ENCODE results near the gene VSX2. TPM values are rescaled to one million over a fixed set of nuclear protein-coding genes. Genes with fewer than 3 reads are reported as not detected.

The VSX2 gene
- not detected in 2 replicates for total RNA-seq (2014; rRNA removed; shearing (Covaris generic))

DNA sequence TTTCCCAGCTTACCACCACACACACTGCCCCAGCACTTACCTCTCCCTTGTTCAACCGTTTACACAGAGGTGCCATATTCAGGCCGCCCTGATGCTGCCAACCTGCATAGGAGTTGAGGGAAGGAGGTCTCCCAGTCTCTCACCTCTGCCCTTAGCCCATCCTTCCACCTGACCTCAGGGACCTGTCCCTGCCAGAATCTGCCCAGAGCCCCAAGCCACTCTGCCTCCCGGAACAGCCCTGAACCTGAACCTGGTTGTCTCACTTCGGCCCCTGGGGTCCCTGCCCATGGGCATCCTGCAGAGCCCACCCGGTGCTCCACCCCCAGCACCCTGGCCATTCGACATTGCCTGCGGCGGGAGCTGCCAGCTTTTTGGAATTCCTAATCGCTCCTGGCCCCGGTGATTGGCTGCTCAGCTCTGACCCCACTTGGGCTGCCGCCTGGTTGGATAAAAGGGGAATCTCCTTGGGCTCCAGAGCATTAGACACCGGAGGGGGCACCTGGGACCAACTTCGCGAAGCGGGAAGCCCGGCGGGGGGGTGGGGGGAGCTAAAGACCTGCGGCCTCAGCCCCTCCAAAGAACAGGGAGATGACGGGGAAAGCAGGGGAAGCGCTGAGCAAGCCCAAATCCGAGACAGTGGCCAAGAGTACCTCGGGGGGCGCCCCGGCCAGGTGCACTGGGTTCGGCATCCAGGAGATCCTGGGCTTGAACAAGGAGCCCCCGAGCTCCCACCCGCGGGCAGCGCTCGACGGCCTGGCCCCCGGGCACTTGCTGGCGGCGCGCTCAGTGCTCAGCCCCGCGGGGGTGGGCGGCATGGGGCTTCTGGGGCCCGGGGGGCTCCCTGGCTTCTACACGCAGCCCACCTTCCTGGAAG, at the start of gene VSX2:
VSX2 (plus strand) TSS at position 476 of the 874 bp plus-strand sequence; CDS start at position 589, 113 bp downstream.
- DNase-seq (ENCODE audit: low read depth): no peak

DNA sequence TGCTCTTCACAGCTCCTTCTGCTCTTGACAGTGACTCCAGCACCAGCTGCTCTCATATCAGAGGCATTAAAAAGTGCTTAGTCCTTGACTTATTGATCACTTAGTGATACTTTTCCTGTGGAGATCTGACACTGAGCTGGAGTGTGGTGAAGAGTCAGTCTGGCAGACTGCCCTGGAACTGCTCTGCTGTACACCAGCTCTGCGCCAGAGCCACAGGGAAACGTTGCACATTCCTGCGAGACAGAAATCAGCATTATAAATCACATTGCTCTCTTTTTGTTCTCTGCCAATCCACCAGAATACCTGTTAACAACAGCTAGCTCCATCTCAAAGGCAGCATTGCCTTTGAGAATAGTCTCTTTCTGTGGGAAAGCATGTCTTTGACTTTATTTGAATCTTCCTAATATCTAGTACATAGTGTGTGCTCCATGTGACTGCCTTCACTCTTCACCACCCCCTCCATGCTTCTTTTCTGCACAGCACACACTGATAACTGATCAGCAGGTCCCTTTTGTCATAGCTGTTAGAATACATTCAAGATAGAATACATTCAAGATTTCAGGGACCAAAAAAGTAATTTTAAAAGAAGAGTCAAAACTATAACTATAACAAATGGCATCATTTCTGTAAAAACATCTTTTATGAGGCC, 48.2 kb upstream of the VSX2 start:
- no peak for DNase-seq (ENCODE audit: low read depth)

DNA sequence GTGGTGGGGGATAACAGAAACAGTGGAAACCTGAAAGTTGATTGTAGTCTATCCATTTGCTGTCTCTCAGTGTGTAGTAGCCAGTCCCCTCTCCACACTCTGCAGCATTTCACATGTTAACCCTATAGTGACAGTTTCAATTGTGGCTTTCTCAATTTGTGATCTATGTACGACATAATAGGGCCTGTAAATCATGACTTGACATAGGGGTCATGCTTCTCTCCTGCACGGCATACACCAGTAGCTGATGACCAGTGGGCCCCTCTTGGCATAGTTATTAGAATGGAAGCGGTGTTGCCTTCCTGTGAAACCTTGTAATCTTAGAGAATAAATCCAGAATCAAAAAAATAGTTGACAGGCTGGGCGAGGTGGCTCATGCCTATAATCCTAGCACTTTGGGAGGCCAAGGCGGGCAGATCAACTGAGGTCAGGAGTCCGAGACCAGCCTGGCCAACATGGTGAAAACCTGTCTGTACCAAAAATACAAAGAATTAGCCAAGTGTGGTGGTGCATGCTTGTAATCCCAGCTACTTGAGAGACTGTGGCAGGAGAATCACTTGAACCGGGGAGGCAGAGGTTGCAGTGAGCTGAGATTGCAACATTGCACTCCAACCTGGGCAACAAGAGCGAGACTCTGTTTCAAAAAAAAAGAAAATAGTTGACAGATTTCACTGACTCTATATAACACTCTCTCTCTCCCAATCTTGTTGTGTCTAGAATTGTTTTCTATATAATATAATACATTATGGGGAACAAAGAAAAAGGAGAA, 44.6 kb upstream of the VSX2 start:
- DNase-seq (ENCODE audit: low read depth): no peak

DNA sequence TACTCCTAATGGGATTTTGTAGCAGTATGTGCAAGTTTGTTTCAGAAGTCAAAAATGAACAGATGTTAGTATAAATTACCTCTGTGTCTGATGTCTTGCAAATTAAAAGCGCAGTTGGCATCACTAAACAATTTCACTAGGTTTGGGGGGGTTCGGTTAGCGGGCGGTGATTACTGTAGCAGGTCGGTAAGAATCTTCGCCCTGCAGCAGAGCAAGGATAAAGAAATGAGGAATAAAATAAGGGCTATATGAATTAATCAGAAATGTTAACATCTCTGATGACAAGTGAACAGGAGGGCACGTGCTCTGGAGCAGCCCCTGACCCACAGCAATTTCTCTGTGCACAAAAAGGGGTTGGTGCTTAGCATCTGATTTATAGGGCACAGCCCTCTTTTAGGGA, 43.6 kb upstream of the VSX2 start:
- DNase-seq (ENCODE audit: low read depth): no peak

DNA sequence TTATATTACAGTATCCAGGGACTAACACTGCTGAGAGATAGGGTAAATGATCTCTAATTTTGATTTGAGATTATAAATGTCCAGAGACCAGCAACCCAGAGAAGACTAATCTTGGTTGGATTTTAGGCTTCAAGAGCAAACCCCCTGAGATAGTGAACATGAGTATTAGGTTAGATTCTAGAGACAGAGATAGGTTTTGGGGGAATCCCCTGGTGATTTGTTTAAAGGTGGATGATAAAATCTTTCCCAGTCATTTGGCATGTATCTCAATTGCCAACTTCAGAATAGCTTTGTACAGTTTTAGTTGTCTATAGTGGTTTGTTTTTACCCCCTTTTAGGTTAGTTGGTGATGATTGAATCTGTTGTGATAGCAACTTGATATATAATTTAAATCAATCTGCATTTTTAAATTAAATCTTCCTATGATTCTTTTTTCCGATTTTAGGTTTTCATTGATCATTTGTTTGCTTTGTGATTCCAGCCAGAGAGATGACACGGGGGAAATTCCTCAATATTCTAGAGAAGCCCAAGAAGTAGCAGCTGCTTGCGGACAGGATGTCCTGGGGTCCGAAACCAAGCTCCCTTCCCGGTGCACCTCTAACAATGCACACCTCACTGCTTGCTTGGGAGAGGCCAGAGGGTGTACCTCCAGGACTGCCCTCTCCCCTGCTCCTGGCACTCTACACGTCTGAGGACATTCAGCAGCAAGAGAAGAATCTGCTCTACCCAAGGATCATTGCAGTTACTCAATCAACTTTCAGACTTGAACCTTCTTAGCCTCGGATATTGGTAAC, 40.6 kb upstream of the VSX2 start:
- no peak for DNase-seq (ENCODE audit: low read depth)

DNA sequence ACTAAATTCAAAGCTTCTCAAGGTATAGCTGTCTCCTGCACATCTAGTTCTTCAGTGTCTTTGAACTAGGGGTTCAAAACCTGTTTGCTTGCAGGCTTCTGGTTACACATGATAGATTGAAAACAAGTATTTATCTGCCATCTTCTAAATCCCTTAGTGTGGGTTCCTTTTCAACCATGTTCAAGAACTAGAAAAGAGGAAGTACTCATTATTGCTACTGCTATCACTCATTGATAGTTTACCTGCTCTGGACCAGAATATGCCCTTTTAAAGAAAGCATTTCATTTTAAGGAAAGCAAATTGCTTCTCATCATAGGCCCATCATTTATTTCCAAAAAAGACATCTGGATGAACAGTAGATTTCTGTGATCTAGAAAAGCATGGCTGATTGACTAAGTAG, 37.1 kb upstream of the VSX2 start:
- DNase-seq (ENCODE audit: low read depth): no peak

DNA sequence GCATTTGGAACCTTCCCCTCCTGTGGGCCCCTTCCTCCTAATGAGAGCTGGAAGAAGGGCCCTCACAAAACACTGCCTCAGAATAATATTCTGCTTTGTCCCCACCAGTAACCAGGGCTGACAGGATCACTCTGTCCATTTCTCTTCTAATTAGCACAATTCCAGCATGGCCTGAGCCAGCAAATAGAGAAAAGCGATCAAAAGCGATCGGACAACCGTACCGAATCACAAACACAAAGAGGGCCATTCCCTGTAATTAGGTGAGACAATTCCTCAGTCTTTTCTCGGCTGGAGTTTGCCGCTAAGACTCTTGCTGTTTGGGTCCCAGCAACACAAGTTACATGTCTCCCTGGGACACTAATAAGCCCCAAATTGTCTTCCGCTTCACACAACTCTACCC, 35.6 kb upstream of the VSX2 start:
- DNase-seq (ENCODE audit: low read depth): no peak

DNA sequence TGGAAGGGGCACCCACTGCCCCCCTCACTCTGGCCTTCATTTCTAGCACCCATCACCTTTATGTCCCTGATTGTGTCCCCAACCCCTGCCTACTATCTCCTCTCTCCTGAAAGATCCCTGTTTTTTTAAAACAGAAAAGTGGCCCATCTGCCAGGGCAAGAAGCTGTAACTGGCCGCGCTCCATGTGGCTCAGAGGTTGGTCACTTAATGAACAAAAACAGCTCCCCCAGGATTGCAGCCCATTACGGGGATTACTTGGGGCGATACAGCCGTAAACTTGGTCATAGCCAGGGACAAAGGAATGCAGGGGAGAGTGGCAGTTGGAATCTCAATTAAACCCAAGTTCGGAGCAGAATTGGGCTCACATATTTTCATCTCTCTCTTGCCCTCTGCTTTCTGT, 34.8 kb upstream of the VSX2 start:
- DNase-seq (ENCODE audit: low read depth): no peak

DNA sequence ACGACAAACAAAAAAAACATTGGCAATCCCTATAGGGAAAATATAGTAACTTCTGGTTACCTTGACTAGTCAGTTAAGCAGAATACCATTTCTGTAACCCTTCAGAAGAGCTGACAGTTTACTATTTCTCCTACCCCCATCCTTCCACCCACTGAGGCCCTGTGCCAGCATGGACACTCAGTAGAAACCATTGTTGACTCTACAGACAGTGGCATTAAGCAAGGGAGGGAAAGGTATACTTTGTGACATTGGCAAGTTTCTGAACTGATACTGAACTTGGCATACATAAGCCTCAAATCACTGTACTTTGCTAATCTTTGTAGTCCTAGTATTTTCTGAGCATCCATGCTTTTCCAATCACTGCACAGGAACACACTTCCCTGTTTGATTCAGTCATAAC, 33.4 kb upstream of the VSX2 start:
- no peak for DNase-seq (ENCODE audit: low read depth)

DNA sequence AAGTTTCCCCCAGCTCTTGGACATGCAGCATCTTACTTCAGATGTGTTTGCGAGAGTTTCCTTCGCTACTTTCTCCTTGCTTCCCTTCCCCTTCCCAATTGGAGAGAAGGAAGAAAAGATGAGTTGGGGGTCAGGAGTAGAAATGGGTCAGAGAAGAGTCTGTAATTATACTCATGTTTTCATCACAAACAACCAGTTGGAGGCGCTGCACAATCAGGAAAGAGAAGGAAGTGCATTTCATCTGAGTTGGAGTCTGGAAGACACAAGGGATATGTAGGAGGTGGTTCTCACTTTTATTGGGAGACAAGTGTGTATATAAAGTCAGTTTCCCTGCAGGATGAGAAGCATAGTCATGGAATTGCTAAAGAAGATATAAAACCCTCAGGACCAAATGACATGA, 31.3 kb upstream of the VSX2 start:
- DNase-seq (ENCODE audit: low read depth): peak; percentile 9

DNA sequence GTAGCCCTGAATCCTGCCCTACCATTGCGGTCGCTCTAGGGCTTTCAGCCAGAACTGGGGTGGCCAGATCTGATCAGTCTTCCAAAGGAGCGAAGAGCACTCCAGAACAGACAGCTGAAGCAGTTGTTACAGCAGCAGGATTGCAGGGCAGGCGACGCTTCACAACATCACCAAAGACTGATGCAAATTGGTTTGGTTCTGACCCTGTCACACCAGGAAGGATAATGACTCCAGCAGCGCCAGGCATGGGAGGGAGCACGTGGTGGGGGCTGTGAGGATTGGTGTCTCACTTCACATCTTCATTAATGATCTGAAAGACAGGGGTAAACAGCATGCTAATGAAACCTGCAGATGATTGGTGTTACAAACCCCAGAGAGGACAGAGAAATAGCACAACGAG, 30.6 kb upstream of the VSX2 start:
- DNase-seq (ENCODE audit: low read depth): no peak

DNA sequence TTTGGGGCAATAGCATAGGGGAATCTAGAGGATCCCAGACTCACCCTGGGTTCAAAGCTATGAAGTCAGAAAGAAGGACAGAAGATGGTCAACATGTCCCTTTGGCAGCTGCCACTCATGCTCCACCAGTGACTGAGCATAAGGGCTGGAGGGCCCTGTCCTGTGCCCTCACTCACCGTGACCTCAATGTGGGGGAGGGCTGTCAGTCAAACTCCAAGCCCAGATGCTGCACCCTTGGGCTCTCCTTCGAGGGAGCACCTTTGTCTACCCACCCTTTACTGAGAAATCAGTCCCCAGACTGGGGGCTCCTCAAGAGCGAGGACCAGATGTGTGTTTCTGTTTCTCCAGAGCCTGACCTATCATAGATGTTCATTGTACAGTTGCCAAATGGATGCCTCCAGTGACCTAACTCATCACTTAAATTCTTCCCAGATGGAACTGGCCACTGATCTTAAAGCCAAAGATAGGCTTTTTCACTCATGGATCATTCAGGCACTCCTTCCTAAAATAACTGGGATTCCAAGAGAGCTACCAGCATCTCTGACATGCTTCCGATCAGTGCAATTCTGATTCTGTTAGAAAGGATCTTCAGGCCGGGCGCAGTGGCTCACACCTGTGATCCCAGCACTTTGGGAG, 27.2 kb upstream of the VSX2 start:
- no peak for DNase-seq (ENCODE audit: low read depth)

DNA sequence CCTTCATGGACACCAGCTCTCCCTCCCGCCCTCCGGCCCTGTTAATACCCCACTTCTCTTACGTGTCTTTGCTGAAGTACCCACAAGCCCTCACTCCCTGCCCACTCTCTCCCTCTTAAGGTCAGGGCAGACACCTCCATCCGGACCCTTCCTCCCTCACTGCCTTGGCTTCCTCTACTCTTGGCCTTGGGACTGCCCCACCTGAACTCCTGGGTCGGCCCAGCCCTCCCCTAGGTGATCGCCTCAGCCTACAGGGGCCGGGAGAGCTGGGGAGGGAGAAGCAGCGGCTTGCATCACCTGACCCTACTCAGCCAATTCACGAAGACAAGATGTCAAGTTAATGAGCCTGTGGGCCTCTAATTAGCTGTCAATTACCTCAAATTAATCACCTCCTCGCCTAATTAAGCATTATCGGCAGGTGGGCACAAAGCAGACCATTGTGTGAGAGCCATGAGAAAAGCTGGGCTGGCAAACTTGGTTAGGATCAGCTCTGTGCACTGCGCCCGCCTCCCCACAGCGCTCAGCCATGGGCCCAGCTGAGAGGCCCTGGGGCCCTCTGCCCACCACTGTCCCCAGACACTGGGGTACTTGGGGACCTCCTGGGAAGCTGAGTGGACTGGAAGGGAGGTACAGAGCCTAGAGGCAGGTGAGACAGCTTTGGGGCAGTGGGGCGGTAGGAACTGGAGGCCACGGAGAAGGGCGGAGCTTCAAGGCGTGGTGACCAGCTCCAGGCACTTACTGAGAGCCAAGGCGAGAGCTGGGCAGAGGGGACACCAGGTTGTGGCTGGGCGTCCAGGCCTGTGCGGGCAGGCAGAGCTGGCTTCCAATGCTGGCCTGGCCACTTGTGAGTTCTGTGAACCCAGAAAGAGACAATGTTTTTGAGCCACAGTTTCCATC, 25.1 kb upstream of the VSX2 start:
- no peak for DNase-seq (ENCODE audit: low read depth)

DNA sequence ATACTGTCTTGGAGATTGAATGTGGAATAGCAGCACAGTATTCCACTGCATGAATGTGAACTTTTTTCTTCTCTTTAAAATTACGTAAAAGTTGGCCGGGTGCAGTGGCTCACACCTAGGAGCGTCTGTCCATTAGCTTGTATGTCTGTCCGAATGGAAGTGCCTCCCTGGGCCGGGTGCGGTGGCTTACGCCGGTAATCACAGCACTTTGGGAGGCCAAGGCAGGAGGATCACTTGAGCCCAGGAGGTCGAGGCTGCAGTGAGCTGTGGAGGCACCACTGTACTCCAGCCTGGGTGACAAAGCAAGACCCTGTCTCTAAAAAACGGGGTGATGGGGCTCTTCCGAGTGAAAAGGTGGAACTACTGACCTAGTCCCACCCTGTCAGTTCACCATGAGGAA, 22.6 kb upstream of the VSX2 start:
- no peak for DNase-seq (ENCODE audit: low read depth)

DNA sequence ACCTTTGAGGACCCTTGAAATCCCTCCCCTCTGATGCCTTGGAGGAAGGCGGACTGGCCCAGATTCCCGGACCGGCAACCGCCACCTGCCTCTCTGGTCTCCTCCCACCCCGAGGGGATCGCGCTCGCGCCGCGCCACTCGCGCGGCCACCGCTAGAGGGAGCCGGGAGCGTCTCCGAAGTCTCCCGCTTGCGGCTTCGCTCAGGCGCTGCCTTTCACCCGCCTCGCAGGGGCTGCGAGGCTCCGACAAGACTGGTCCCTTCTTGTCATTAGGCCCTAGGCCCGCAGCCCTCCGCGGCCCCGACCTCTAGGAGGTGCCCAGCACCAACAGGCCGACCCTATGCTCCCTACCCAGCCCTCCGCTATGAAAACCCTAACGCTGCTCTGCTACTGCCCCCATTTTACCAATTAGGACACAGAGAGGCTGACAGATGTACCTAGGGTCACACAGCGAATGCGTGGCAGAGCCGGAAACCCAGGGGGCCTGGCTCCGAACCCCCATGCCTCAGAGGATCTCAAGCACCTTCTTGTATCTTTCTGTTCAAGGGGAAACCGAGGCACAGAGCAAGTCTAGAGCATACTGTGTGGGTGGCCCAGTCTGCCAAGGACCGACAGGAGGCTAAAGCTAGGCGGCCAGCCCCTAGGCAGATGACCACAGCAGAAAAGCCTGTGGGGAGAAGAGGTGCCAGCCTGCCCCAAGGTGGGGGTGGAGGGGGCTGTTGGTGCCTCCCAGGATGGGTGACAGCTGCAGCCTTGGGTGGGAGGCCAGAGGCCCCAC, 21.4 kb upstream of the VSX2 start:
- DNase-seq (ENCODE audit: low read depth): peak; percentile 55

DNA sequence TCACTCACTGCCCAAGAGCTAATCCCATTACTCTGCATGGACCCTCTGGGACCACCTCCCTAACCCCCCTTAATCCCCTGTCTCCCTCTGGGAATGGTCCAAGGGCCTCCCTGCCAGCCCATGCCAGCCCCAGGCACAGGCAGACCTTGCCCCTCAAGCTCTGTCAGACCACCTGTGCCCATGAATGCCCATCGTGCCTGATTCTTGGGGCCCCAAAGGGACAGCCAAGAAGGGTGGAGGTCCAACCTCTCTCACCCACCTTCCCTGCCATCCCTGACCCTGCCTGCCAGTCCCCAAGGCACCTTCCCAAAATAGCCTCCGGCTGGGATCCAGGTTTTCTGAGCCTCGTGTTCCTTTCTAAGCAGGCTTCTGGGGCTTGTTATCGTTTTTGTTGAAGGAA, 20.8 kb upstream of the VSX2 start:
- no peak for DNase-seq (ENCODE audit: low read depth)

DNA sequence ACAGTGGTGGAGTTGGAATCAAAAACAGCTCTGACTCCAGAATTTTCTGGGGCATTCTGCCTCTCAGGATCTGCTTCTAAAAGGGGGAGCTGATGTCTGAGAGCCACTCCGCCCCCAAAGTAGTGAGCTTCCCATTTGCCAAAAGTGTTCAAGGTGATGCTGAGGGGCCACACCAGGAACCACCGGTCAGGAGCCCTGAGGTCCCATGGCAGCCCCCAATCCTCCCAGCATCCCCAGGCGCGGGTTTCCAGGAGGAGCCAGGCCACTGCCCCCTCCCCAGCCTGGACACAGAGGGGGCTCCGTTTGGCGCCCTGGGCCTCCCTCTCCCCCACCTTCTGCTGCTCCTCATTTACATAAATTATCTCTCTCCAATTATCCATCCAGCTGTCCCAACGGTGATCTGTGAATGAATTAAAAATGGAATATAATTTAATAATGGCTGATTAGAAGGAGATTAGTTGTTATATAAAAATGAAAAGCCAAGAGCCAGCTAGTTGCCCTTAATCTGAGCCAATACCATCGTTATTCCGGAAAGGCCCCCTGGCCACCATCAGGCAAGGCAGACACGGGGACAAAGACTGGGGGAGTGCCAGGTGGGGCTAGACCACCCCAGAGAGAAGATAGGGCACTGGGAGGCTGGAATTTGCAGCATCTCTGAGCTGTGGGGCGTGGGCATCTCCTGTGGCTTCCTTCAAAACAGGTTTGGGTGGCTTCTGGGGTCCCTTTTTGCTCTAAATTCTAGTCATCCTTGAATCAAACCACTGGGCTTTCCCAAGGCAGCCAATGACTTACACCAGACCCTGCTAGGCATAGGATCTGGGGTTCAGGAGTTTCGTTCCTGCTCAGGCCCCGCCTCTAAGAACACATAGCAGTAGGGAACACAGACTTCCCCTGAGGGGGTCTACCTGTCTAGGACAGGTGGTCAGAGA, 19.7 kb upstream of the VSX2 start:
- DNase-seq (ENCODE audit: low read depth): no peak

DNA sequence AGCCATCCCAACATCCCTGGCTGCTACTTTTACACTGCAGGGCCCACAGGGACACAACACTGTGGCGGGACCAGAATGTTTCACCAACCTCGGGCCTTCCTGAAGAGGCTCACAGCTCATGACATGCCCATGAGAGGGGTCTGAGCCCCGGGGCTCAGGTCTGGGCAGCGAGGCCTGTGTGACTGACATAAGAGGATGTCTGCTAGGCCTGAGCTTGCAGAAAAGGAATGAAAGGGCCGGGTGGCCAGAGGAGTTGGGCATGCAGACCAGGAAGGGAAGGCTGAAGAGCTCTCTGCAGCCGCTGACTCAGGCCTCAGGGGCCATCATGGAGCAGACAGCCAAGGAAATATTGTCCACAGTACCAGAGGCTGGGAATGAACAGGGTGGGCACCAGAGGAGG, 18.3 kb upstream of the VSX2 start:
- no peak for DNase-seq (ENCODE audit: low read depth)
